ENCODE data around the gene PRKCD.

GRCh38 chr3:53196575-53197407, 35.8 kb downstream of the PRKCD start:
- TF ChIP-seq BACH2 (CRISPR knock-in tag; IDR thresholded peaks at IDR 0.05; ENCODE audit: borderline replicate concordance) (no peak), RARB (CRISPR knock-in tag; IDR thresholded peaks at IDR 0.05) (no peak), ARNTL (CRISPR knock-in tag; IDR thresholded peaks at IDR 0.05; ENCODE audit: borderline replicate concordance, low read depth) (no peak), ZFP30 (CRISPR knock-in tag; IDR thresholded peaks at IDR 0.05) (no peak), ZFP3 (CRISPR knock-in tag; IDR thresholded peaks at IDR 0.05) (no peak), SNAI2 (CRISPR knock-in tag; IDR thresholded peaks at IDR 0.05) (no peak), CSDC2 (CRISPR knock-in tag; IDR thresholded peaks at IDR 0.05) (no peak), PATZ1 (CRISPR knock-in tag; IDR thresholded peaks at IDR 0.05; ENCODE audit: borderline replicate concordance) (no peak), POU6F1 (CRISPR knock-in tag; IDR thresholded peaks at IDR 0.05; ENCODE audit: borderline replicate concordance, low read depth) (no peak), OSR1 (CRISPR knock-in tag; IDR thresholded peaks at IDR 0.05) (no peak), TSHZ2 (CRISPR knock-in tag; IDR thresholded peaks at IDR 0.05) (no peak), PPARA (CRISPR knock-in tag; IDR thresholded peaks at IDR 0.05; ENCODE audit: borderline replicate concordance) (no peak), ZC3H10 (CRISPR knock-in tag; IDR thresholded peaks at IDR 0.05) (no peak)

Data from SK-N-SH treated with all-trans-retinoic acid at 6 μM for 48 hours (cell line).